ENCODE data around the gene MFSD2B.

The MFSD2B gene

GRCh38 chr2:24052951-24053350, 43.1 kb downstream of the MFSD2B start:
- no peak for DNase-seq

GRCh38 chr2:24054366-24055010, 44.6 kb downstream of the MFSD2B start:
- no peak for DNase-seq

- DNase-seq = no peak
Observed at GRCh38 chr2:24055750-24056149, 45.9 kb downstream of the MFSD2B start.

GRCh38 chr2:24058564-24059271, 48.8 kb downstream of the MFSD2B start:
- DNase-seq = no peak

GRCh38 chr2:24065341-24065740, 55.5 kb downstream of the MFSD2B start:
- DNase-seq = no peak

GRCh38 chr2:24072259-24072658, 62.4 kb downstream of the MFSD2B start:
- DNase-seq = no peak

- DNase-seq = peak in 1 of 2 experiments; percentile 9
Observed at GRCh38 chr2:24073816-24074215, 63.9 kb downstream of the MFSD2B start.

GRCh38 chr2:24075259-24075658, 65.4 kb downstream of the MFSD2B start:
- no peak for DNase-seq

Data from activated CD4-positive, alpha-beta T cell treated with anti-CD3 and anti-CD28 coated beads, Interleukin-2, amount 50 U/mL, for 48 hours (primary cell).